Measurements from ENCODE around the gene MDFIC2. TPM values are rescaled to one million over a fixed set of nuclear protein-coding genes. Genes with fewer than 3 reads are reported as not detected.
"Not testable (repeated sequence)": the region's sequence is repeated elsewhere in the genome, so short reads cannot be mapped to it uniquely, and the experiment has no call there.

MDFIC2 gene
- total RNA-seq, 2 donors from 2014 or later = not detected

DNA sequence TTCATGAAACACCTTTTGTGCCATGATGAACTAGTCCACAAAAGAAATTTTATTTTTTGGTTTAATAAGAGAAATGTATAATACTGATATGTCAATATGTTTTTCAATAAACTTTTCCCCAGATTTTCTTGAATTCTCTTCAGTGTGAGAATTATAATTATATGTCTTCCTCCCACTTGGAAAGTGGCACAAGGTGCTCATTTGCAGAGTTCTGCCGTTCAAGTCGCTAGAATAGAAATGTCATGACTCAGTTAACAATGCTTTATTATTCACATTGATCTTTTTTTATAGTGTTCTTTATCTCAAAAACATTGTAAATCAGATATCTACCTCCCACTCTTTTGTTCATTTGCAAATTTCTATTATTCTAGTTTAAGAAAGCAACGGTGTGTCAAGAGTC is 87.3 kb downstream of the MDFIC2 start:
- H3K36me3 Mint-ChIP-seq = no peaks in the 10 kb centered on the region
- H3K27ac Mint-ChIP-seq = no peak overlapping the region
- ATAC-seq (no peak), DNase-seq (ENCODE audit: low spot score in 2 of 2) (no peak)
- H3K9me3 Mint-ChIP-seq = no peaks in the 10 kb centered on the region

DNA sequence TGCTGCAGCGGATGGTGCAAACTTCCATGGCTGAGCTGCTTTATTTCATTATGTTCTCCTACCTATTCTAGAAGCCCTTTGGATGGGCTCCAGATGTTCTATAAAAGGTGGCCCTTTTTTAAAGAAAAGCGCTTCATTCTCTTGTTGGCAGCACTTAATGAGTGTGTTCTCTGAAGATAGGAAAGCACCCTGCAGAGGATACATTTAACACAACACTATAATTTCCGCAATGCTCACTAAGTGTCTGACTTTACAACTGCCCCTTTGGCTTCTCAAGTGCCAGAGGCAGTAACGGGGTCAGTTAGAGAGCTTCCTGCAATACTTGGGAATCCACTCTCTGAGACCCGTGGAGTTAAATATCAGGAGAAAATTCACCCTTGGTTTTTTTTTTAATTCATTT is 88.1 kb downstream of the MDFIC2 start:
- Mint-ChIP-seq H3K27ac (no peak overlapping the region), H3K9me3 (no peaks in the 10 kb centered on the region), H3K36me3 (no peaks in the 10 kb centered on the region)
- no peak for DNase-seq (ENCODE audit: low spot score in 2 of 2)
- ATAC-seq = no peak

DNA sequence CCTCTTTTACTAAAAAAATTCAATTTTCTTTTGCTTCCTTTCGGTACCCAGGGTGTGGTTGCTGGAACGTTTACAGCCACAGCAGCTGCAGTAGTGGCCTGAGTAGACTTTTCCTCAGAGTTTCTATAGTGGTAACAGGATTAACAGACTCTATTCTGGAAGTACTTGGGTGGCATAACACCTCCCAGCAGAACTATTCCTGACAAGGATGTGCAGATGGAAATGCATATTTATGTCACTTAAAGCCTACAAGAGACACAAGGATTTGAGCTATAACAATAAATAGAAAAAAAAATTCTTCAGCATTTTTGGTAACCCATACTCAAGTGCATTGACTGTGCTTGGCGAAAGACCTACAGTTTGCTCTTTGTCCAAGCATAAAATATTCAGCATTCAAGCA is 94.0 kb downstream of the MDFIC2 start:
- ATAC-seq (no peak), DNase-seq (ENCODE audit: low spot score in 2 of 2) (no peak)
- Mint-ChIP-seq H3K9me3 (no peaks in the 10 kb centered on the region), H3K36me3 (no peaks in the 10 kb centered on the region), H3K27ac (no peak overlapping the region)

DNA sequence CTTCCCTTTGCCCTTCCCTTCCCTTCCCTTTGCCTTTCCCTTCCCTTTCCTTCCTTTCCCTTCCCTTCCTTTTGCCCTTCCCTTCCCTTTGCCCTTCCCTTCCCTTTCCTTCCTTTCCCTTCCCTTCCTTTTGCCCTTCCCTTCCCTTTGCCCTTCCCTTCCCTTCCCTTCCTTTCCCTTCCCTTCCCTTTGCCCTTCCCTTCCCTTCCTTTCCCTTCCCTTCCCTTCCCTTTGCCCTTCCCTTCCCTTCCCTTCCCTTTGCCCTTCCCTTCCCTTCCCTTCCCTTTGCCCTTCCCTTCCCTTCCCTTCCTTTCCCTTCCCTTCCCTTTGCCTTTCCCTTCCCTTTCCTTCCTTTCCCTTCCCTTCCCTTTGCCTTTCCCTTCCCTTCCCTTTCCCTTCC is 101.2 kb downstream of the MDFIC2 start:
- H3K27ac Mint-ChIP-seq; ATAC-seq; DNase-seq (ENCODE audit: low spot score in 2 of 2); H3K36me3 Mint-ChIP-seq; H3K9me3 Mint-ChIP-seq: not testable (repeated sequence)

DNA sequence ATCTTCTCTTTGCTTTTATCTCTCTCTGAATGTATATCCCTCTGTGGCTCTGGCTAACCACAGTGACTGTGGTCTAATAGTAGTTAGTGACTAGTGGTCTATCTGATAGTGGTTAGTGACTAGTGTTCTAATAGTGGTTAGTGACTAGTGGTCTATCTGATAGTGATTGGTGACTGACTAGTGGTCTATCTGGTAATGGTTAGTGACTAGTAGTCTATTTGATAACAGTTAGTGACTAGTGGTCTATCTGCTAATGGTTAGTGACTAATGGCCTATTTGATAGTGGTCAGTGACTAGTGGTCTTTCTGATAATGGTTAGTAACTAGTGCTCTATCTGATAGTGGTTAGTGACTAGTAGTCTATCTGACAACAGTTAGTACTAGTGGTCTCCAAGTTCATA is 110.5 kb downstream of the MDFIC2 start:
- Mint-ChIP-seq H3K9me3 (peaks cover 0 to 4% of the 10 kb centered on the region in 2 donors), H3K27ac (no peak overlapping the region), H3K36me3 (no peaks in the 10 kb centered on the region)
- no peak for ATAC-seq
- no peak for DNase-seq (ENCODE audit: low spot score in 2 of 2)

DNA sequence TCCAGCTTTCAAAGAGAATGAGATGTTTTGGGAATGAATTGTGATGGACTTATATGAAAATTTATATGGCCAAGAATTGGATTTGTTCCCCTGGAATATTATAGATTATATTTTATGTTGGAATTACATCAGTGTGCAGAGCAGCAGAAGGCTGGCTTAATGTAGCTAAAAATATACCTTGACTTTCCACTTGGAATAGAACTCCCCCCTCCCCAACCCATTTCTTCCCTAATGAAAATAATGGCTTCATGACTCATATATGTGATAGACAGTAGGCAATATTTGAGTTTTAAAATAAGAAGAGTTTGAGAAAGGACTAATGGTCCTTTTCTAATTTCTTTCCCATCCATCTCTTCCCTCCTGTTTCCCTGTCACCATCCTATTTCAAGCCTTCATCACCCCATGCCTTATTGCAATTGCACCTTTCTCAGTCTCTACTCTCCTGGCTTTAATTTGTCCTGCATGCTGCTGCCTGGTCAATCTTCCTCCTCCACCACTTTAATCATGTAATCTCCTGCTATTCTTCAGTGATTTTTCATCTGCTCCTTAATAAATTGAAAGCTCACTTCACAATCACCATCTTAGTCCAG is 122.5 kb downstream of the MDFIC2 start:
- Mint-ChIP-seq H3K36me3 (peaks cover 0 to 5% of the 10 kb centered on the region in 2 donors), H3K9me3 (peaks cover 0 to 6% of the 10 kb centered on the region in 2 donors), H3K27ac (no peak overlapping the region)
- no peak for DNase-seq (ENCODE audit: low spot score in 2 of 2)
- no peak for ATAC-seq

DNA sequence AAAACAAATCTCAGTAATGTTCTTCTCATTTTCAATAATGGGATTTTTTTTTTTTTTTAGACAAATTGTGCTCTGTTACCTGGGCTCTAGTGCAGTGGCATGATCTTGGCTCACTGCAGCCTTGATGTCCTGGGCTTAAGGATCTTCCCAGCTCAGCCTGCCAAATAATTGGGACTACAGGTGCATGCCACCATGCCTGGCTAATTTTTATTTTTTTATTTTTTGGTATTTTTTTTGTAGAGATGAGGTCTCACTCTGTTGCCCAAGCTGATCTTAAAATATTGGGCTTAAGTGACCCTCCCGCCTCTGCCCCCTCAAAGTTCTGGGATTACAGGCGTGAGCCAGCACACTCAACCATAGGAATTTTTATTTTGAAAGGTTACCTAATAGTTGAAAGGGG is 126.2 kb downstream of the MDFIC2 start:
- peaks cover 0 to 5% of the 10 kb centered on the region in 2 donors for H3K36me3 Mint-ChIP-seq
- ATAC-seq = no peak
- no peak for DNase-seq (ENCODE audit: low spot score in 2 of 2)
- H3K9me3 Mint-ChIP-seq = peaks cover 0 to 6% of the 10 kb centered on the region in 2 donors
- no peak overlapping the region for H3K27ac Mint-ChIP-seq

DNA sequence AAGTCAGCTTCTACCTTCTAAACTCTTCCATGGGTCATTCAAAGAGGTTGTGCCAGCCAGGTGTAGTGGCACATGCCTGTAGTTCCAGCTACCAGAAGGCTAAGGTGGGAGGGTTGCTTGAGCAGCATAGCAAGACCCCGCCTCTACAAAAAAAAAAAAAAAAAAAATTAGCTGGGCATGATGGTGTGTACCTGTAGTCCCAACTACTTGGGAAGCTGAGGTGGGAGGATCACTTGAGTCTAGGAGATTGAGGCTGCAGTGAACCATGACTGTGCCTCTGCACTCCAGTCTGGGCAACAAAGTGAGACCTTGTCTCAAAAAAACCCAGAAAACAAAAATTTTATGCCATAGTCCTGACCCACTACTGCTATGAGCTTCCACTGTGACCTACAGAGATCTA is 126.8 kb downstream of the MDFIC2 start:
- peaks cover 0 to 5% of the 10 kb centered on the region in 2 donors for H3K36me3 Mint-ChIP-seq
- H3K27ac Mint-ChIP-seq = no peak overlapping the region
- ATAC-seq (no peak), DNase-seq (ENCODE audit: low spot score in 2 of 2) (no peak)
- peaks cover 0 to 6% of the 10 kb centered on the region in 2 donors for H3K9me3 Mint-ChIP-seq

DNA sequence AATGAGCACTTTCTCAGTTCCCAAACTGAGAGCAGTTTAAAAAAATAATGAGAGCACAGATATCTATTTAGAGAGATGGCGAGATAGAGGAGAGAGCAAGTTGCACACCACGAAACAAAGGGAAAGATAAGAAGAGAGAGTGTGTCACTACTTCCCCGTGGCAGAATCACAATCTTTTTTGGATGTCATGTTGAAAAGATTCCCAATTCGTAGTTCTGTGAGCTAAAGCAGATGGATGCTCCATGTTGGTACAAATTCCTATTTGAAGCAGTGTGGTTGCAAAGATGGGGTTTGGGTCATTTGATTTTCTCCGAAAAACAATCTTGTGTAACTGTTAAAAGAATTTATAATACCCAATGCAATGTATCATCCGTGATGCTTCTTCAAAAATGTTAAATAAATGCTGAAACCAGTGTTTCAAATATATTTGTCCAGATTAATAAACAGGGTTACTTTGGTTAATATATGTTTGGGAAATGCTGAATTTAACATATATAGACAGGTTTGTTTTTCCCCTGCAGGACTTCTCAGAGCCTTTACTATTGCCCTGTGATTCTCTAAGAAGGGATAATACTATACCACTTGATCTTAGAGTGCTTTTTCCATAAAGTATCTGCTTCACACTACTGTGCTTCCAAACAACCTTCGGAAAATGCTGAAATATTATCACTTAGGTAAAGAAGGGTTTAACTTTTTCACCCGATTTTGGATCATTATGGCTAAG is 128.5 kb downstream of the MDFIC2 start:
- ATAC-seq = no peak
- DNase-seq (ENCODE audit: low spot score in 2 of 2) = no peak
- Mint-ChIP-seq H3K9me3 (peaks cover 0 to 6% of the 10 kb centered on the region in 2 donors), H3K36me3 (peaks cover 0 to 5% of the 10 kb centered on the region in 2 donors), H3K27ac (no peak overlapping the region)

DNA sequence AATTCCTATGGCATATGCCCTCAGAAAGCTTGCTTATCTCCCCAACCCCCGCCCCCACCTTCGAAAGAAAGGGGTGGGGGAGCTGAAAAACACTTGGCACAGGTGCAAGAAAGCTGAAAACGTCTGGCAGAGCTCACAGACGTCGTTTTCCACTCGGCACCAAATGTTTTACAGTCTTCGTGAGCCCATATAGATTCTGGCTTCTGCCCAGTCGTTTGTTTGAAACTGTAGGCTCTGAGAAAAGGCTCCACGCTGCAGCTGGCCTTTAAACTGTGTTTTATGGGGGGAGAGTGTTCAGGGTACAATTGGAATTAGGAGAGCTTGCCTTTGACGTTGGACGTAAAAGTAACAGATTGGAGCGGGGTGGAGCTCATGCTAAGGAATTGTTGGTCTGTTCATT is 130.3 kb downstream of the MDFIC2 start:
- DNase-seq (ENCODE audit: low spot score in 2 of 2) = no peak
- Mint-ChIP-seq H3K27ac (no peak overlapping the region), H3K36me3 (no peaks in the 10 kb centered on the region), H3K9me3 (no peaks in the 10 kb centered on the region)
- ATAC-seq = no peak

DNA sequence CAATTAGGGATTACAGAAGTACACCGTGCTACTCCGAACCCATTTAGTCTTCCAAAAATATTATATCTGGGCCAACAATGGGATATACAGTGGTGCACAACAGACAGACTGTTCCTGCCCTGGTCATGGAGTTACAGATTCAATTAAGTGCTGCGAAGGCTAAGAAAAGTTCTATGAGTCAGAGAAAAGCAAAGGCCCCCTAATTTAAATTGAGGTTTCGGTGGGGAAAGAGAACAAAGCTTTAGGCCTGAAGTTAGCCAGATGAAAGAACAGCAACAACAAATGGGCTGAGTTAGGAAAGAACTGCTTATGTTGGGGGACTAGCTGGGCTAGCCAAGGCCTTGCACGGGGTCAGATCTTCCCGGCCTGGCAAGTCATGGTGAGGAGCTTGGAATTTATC is 131.8 kb downstream of the MDFIC2 start:
- H3K9me3 Mint-ChIP-seq = no peaks in the 10 kb centered on the region
- DNase-seq (ENCODE audit: low spot score in 2 of 2) = no peak
- ATAC-seq = no peak
- no peaks in the 10 kb centered on the region for H3K36me3 Mint-ChIP-seq
- H3K27ac Mint-ChIP-seq = no peak overlapping the region

DNA sequence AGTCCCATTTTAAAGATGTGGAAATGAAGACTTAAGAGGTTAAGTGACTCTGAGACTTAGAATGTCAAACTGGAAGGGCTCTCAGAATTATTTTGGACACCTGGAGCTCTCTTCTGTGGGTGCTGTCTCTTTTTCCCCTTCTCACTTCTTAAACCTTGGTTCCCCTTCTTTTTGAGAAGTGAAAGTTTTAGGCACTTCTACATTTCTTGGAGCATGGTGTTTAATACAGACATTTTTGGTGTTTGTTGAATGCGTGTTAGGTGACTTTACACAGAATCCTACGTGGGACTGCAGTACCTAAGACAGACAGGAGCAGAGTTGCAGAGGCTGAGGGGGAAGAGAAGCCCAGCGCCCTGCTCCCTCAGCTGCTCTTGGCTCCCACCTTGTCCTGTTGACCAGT is 133.3 kb downstream of the MDFIC2 start:
- no peaks in the 10 kb centered on the region for H3K36me3 Mint-ChIP-seq
- ATAC-seq (no peak), DNase-seq (ENCODE audit: low spot score in 2 of 2) (no peak)
- H3K9me3 Mint-ChIP-seq = no peaks in the 10 kb centered on the region
- H3K27ac Mint-ChIP-seq = no peak overlapping the region

DNA sequence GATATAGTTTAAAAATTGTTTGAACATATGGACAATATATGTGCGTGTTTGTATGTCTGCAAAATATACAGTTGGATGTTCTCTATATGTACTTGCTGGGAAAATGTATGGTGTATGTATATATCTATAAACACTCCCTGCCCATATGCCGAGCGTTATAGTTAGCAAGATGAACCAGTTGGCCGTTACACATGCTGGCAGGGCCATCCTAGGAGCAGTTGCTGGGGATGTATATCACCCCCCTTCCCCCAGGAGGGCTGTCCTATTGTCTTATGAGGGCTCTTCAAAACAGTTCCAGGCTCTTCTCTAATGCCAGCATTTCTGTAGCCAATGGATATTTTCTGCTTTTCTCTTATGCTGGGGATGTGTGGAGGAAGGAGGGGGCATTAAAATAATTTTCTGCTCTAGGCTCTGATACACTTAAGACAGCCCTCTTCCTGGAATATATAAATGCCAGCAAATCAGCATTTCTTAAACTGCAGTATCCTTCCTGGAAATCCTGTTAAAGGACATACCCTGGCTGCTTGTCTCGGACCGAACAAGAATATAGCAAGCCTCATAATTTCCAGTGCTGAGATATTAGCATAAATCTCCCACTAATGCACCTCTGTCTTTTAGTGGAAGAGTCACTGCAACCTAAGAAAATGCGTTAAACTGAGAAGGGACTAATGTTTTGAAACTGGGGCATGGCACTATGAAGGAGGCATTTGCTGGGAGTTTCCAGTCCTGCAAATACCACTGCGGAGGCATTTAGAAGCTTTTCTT is 134.4 kb downstream of the MDFIC2 start:
- no peak overlapping the region for H3K27ac Mint-ChIP-seq
- no peaks in the 10 kb centered on the region for H3K9me3 Mint-ChIP-seq
- no peaks in the 10 kb centered on the region for H3K36me3 Mint-ChIP-seq
- DNase-seq (ENCODE audit: low spot score in 2 of 2) (no peak), ATAC-seq (no peak)

DNA sequence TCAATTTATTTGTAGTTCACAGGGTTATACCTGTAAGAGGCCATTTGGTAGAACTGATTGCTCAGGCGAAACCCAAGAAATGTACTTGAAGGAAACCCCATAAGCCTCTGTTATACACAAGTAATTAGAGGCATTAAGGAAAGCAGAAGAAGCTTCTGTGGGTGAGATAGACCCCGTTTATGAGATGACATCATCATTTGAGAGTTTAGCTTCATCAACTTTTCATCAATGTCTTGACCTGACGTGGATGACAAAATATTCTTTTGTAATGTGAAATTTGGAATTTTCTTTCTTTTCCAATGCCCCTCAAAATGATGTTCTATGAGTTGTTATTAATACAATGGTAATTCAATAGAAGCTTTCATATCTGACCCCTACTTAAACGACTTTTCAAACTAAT is 136.2 kb downstream of the MDFIC2 start:
- Mint-ChIP-seq H3K9me3 (no peaks in the 10 kb centered on the region), H3K36me3 (no peaks in the 10 kb centered on the region), H3K27ac (no peak overlapping the region)
- no peak for DNase-seq (ENCODE audit: low spot score in 2 of 2)
- ATAC-seq = no peak

DNA sequence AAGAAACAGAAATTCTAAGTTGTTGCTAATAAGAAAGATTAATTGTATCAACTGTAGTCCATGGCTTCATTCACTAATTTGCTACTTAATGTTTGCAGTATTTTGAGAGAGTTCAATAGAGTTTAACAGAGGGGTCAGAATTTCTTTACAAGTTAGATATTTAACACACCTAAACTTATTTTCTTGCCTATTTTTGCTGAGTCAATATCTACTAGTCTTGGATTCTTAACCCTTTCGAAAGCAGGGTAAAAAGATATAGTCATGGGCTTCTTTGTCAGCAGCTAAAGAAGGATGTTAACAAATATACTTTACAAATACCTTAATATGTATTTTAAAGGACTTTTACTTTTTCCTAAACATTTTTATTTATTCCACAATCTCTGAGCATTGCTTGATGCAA is 155.6 kb downstream of the MDFIC2 start:
- no peak for ATAC-seq
- no peaks in the 10 kb centered on the region for H3K36me3 Mint-ChIP-seq
- no peaks in the 10 kb centered on the region for H3K9me3 Mint-ChIP-seq
- DNase-seq (ENCODE audit: low spot score in 2 of 2) = no peak
- H3K27ac Mint-ChIP-seq = no peak overlapping the region

DNA sequence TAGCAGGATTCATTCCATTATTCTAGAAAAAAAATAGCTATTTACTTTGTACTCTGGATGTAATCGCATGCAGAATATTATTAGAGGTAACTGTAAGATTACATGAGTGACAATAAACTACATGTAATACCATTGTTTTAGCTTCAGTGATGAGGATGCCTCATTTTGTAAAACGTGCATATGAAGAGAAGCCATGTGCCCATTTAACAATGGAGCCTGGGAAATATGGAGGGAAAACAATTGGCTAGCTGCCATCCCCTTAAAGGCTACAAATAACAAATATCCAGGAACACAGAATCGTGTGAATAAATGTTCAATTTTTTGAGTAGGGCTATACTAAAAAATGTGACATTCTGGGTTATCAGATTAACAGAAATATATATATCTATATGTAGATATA is 161.8 kb downstream of the MDFIC2 start:
- ATAC-seq = no peak

DNA sequence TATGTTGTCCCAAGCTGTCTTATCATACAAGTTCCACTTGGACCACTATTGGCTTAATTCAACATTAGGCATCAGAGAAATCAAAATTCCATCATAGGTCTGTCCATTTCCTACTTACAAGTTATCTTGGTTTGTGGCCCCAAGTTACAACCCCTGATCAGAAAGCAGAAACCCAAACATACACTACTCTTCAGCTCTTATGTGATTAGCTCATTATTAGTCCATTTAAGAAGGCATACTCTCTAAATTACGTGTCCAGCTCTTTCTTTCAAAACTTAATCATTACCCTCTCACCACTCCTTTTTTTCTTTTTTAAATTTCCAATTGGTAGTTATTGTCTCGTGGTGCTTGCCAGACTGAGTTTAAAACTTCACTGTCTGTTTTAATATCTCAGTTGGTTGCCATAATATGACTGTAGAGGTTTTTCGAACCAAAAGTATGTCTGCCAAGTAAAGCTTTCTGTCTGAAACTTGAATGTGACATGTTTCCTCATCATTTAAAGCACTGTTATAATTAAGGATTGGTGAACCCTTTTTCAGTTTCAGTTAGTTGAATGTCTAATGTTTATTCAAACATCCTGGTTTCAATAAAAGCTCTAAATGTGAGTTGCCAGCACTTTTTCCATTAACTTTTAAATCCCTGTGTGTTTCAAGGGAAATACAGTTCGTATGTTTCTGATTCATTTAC is 162.6 kb downstream of the MDFIC2 start:
- Mint-ChIP-seq H3K36me3 (peaks cover 0 to 5% of the 10 kb centered on the region in 2 donors), H3K27ac (no peak overlapping the region), H3K9me3 (peaks cover 3 to 6% of the 10 kb centered on the region in 2 donors)
- DNase-seq (ENCODE audit: low spot score in 2 of 2) (no peak), ATAC-seq (no peak)

More for the DNA sequence above, 161.8 kb downstream of the MDFIC2 start:
- no peaks in the 10 kb centered on the region for H3K9me3 Mint-ChIP-seq
- no peak overlapping the region for H3K27ac Mint-ChIP-seq
- DNase-seq (ENCODE audit: low spot score in 2 of 2) = no peak
- H3K36me3 Mint-ChIP-seq = no peaks in the 10 kb centered on the region
